ENCODE measurements around the gene PLCB2. TPM values are rescaled to one million over a fixed set of nuclear protein-coding genes. Genes with fewer than 3 reads are reported as not detected.
A peak's percentile ranks its signal among the peaks of the same experiment; 100 is the strongest.

Gene PLCB2
- polyA plus RNA-seq, 1 donor: 10.2 TPM

- no peak for DNase-seq (ENCODE audit: low read depth)
These were observed 16.5 kb upstream of the PLCB2 start for GRCh38 chr15:40323953-40324937.

DNA sequence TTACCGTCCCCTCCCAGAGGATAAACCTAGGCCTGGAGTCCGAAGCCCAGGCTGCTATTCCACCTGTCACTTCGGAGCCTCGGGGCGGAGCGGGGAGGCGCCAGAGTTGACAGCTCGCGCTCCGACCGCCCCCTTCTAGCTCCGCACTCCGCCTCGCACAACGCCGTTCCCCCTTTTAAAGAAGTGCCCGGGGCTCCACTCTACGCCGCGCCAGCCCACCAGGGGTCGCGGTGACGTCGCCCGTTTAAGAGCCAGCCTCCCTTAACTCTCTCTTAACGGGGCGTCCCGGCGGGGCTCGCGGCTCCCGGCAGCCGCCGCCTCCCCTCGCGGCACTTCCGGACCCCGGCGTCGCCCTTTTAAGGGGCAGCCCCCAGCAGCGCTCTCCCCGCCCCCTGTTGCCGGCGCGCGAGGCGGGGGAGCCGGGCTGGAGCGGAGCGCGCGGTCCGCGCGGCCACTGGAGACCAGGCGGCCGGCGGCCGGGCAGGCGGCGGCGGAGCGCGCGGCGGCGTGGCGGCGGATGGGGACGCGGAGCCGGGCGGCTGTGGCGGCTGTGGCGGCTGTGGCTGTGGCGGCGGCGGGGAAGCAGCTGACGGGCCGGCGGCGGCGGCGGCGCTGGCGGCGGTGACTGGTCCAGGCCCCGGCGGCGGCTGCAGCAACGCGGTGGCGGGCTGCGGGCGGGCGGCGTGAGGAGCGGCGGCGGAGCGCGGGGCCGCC lies 15.7 kb upstream of the PLCB2 start, which contains the start of gene INAFM2:
TSS of gene INAFM2 (plus strand) at position 454 of the 714 bp plus-strand sequence. CDS start 364 bp downstream, outside the sequence.
- DNase-seq (ENCODE audit: low read depth): peak; percentile 58

DNA sequence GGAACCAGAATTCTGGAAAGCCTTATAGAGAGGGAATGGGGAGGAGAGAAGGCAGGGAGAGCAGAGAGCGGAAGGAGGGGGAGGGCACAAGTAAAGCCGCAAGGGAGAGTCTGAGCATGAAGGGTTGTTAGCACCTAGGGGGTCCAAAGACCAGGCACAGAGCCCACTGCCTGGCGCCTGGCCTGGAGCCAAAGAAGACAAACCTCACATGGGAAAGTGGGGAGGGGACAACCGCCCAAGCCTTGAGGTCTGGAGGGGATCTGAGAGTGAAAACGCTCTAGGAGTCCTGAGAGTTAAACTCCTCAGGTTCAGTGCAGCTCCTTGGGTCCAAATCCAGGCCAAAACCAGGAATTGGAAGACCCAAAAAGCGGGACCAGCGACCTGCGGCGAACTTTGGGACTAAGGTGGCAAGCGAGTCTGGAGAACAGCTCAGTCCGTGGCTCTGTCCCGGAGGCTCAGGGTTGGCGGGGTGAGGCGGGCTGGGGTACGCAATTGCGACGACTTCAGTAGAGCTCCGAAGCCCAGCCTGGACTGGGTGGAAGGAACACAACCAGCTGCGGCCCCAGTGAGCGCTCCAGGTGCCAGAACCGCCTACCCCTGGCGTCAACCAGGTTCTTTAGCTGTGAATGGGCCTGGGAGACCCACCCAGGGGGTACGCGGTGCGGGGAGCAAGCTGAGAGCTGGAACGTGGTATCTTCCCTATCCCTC lies 14.9 kb upstream of the PLCB2 start:
- DNase-seq (ENCODE audit: low read depth): no peak

GRCh38 chr15:40320931-40321371 lies 13.2 kb upstream of the PLCB2 start:
- no peak for DNase-seq (ENCODE audit: low read depth)

DNA sequence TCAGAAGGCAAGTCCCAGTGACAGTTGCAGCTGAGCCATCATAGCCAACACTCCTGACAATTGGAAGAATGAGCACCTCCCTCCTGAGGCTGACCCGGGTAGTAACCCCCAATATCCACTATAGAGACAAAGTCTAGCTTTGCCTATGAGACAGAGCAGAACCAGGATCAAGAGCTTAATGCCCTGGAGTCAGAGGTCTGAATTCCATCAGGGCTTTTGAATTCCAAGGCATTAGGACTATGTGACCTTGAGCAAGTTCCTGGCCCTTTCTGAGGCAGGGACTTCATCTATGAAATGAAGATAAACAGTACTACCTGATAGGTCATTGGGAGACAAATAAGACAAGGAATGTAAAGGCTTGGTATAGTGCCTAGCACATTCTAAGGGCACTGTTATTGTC lies 12.7 kb upstream of the PLCB2 start:
- no peak for DNase-seq (ENCODE audit: low read depth)

- DNase-seq (ENCODE audit: low read depth): no peak
These were observed 9.8 kb upstream of the PLCB2 start for GRCh38 chr15:40317580-40317979.

DNA sequence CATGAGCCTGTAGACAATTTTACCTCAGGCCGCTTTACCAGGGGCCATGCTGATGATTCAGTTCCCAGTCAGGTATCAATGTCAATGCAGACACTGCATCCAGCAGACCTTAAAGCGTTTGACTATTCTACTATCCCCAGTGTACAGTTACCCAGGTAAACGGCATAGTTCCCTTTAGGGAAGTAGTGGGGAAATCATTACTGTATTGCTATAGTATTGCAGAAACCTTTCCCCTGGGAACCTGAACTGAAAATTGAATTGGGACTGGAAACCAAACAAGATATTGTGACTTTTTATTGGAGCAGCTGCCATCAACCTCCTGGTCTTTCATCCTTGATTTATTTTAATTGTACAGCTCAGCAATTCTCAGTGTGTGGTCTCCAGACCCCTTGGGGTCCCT lies 9.2 kb upstream of the PLCB2 start:
- DNase-seq (ENCODE audit: low read depth): no peak

DNA sequence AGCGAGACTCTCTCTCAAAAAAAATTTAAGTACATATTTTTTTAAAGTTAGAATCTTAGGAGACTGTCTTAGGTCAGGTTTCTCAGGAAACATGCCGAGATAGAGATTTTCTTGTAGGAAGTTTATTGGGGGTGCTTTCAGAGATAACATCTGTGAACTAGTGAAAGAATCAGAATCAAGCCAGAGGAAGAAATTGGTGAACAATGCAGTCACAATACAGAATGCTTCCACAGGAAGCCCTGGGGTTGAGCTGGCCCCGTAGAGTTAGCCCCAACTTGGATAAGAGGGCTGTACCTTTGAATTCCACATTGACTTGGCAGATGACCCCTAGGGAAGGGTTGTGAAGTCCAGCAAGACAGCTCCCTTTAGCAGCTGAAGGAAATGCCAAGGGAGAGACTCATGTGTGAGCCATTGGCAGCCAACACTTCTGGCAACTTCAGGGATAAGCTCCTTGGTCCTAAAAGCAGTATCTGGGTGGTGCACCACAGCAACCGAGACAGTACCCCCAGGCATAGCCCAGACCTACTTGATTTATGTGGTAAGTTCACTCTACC lies 7.1 kb upstream of the PLCB2 start:
- DNase-seq (ENCODE audit: low read depth): no peak

GRCh38 chr15:40313531-40314398 lies 6.0 kb upstream of the PLCB2 start:
- DNase-seq (ENCODE audit: low read depth): no peak

GRCh38 chr15:40312370-40313158 lies 4.8 kb upstream of the PLCB2 start:
- no peak for DNase-seq (ENCODE audit: low read depth)

- no peak for DNase-seq (ENCODE audit: low read depth)
These were observed 3.3 kb upstream of the PLCB2 start for GRCh38 chr15:40310993-40311392.

- no peak for DNase-seq (ENCODE audit: low read depth)
These were observed 2.5 kb upstream of the PLCB2 start for GRCh38 chr15:40310001-40310959.

GRCh38 chr15:40309344-40309862 lies 1.7 kb upstream of the PLCB2 start:
- no peak for DNase-seq (ENCODE audit: low read depth)

DNA sequence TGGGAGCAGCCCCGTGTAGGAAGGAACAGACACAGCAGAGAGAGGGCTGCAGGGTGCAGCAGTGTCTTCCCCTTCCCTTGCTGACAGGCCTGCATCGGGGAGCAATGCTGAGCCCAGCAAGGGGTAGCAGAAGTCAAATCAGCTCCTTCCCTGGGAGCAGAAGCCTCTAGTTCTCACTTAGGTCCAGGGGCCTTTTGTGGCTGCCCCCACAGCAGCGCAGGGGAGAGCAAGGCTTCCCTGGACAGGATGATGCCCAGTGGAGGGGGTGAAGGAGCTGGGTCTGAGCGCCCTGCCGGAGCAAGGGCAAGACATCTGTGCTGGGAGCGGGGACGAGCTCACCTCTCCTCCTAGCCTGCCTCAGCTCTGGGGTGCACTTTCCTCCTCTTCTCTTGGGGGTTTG lies 827 bp downstream of the PLCB2 start:
- no peak for DNase-seq (ENCODE audit: low read depth)

GRCh38 chr15:40306371-40306770 lies 1.4 kb downstream of the PLCB2 start:
- no peak for DNase-seq (ENCODE audit: low read depth)

DNA sequence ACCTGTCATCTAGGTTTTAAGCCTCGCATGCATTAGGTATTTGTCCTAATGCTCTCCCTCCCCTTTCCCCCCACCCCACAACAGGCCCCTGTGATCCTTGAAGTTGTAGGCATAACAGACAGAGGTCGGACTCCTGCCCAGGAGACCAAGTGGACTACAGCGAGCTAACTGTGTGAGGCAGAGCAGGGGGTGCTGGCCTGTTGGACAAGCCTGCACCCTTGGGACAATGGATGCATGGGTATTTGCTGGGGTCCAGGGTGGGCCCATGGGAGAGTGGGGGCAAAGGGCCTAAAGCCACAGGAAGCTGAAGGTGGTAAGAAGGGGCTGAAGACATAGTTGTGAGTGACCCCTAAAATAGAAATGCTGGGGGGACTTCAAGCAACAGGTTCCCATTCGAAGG lies 2.5 kb downstream of the PLCB2 start:
- no peak for DNase-seq (ENCODE audit: low read depth)

GRCh38 chr15:40303576-40303975 lies 4.2 kb downstream of the PLCB2 start:
- DNase-seq (ENCODE audit: low read depth): no peak

DNA sequence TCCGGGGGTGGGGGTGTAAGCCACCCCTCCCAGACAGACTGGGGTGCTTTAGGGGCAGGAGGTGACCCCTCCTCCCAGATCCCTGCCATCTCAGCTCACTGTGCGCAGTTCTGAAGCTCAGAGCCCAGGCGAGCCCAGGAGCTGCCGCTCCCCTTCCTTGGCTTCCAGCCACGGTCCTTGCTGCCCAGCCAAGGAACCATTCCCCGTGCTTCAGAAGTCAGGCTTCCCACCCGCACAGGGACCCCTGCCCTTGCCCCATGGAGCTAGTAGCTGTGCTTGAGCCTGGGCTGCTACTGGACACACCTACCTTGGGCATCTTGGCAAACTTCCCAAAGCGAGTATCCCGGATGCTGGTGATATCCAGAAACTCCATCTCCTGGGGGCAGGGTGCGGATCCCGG lies 4.8 kb downstream of the PLCB2 start:
- DNase-seq (ENCODE audit: low read depth): no peak

Data from forelimb muscle (tissue), 1 donor.